DND-41 (cell line): ENCODE data around the gene PRPSAP1.
A peak's percentile ranks its signal among the peaks of the same experiment; 100 is the strongest.
"Not testable (repeated sequence)": the region's sequence is repeated elsewhere in the genome, so short reads cannot be mapped to it uniquely, and the experiment has no call there.

Source experiments
- ATAC-seq: fragments of 200-7000 bp; cut with Tn5 transposase; 3 replicates; pipeline ENCODE4 v1.9.1; 2021; ENCODE audit warnings: low read depth; ENCODE audit not compliant: insufficient read depth
- DNase-seq: peaks from one replicate; pipeline ENCODE4 v3.0.0-alpha.2; 2020
- H2AFZ ChIP-seq: 2 replicates; pipeline ENCODE4 v1.6.0; 2012; ENCODE audit warnings: low read depth, low read length
- H3K27ac ChIP-seq: 2 replicates; pipeline ENCODE4 v1.5.1; 2012; ENCODE audit warnings: low read length, inconsistent platforms
- H3K27me3 ChIP-seq: fragments of 200-600 bp; sonication (generic); 2 replicates; pipeline ENCODE4 v1.6.0; 2012; ENCODE audit warnings: low read length, mild to moderate bottlenecking, inconsistent platforms; ENCODE audit not compliant: insufficient read depth, poor library complexity
- H3K36me3 ChIP-seq: 2 replicates; pipeline ENCODE4 v1.5.1; 2012; ENCODE audit warnings: low read length, inconsistent platforms; ENCODE audit not compliant: insufficient read depth
- H3K4me1 ChIP-seq: 2 replicates; pipeline ENCODE4 v1.5.1; 2012; ENCODE audit warnings: mild to moderate bottlenecking, low read length; ENCODE audit not compliant: insufficient read depth
- H3K4me2 ChIP-seq: 2 replicates; pipeline ENCODE4 v1.6.0; 2012; ENCODE audit warnings: mild to moderate bottlenecking, moderate library complexity, low read length, inconsistent platforms; ENCODE audit not compliant: insufficient read depth
- H3K4me3 ChIP-seq, 2 experiments: fragments of 200-600 bp in 1 of 2; shearing (Covaris generic) in 1 of 2; 2 replicates each; pipeline ENCODE4 v1.5.1; 2012 to 2016; ENCODE audit warnings: inconsistent platforms in 2 of 2, low read length in 2 of 2, mild to moderate bottlenecking in 2 of 2, low read depth in 1 of 2, moderate library complexity in 1 of 2
- H3K79me2 ChIP-seq: 2 replicates; pipeline ENCODE4 v1.6.0; 2012; ENCODE audit warnings: low read length, inconsistent platforms; ENCODE audit not compliant: insufficient read depth
- H3K9ac ChIP-seq: 2 replicates; pipeline ENCODE4 v1.6.0; 2012; ENCODE audit warnings: low read depth, mild to moderate bottlenecking, inconsistent platforms, low read length, moderate library complexity
- H3K9me3 ChIP-seq: 2 replicates; pipeline ENCODE4 v1.5.1; 2012; ENCODE audit warnings: low read length, moderate library complexity, mild to moderate bottlenecking, inconsistent platforms; ENCODE audit not compliant: insufficient read depth, severe bottlenecking
- H4K20me1 ChIP-seq: 2 replicates; pipeline ENCODE4 v1.6.0; 2012; ENCODE audit warnings: low read length; ENCODE audit not compliant: insufficient read depth
- EZH2 ChIP-seq: IDR thresholded peaks from 3 replicates; pipeline ENCODE4 v1.6.1; 2012; ENCODE audit warnings: borderline replicate concordance, low read depth, mild to moderate bottlenecking, moderate library complexity, low read length, inconsistent platforms; ENCODE audit not compliant: severe bottlenecking
- TF ChIP-seq, protein P1 (sequence below): IDR thresholded peaks from 2 replicates; pipeline ENCODE4 v1.5.1; 2012; ENCODE audit warnings: borderline replicate concordance, low read length, moderate library complexity, mild to moderate bottlenecking; ENCODE audit not compliant: poor library complexity, severe bottlenecking; ENCODE audit errors: extremely low read depth

The PRPSAP1 gene

GRCh38 chr17:76268015-76268749, 85.5 kb downstream of the PRPSAP1 start:
- H3K4me2 ChIP-seq, result peak overlapping the region; percentile 91
- peak overlapping the region; percentile 41 for H3K27ac ChIP-seq
- H3K4me1 ChIP-seq, result peaks cover 56% of the 10 kb centered on the region
- no peaks in the 10 kb centered on the region for H3K27me3 ChIP-seq
- ATAC-seq (no peak), DNase-seq (peak; percentile 56)
- H3K36me3 ChIP-seq, result peaks cover 60% of the 10 kb centered on the region
- H4K20me1 ChIP-seq, result peaks cover 52% of the 10 kb centered on the region
- H3K79me2 ChIP-seq, result peaks cover 54% of the 10 kb centered on the region
- TF ChIP-seq EZH2, result no peak
- TF ChIP-seq, protein P1, sequence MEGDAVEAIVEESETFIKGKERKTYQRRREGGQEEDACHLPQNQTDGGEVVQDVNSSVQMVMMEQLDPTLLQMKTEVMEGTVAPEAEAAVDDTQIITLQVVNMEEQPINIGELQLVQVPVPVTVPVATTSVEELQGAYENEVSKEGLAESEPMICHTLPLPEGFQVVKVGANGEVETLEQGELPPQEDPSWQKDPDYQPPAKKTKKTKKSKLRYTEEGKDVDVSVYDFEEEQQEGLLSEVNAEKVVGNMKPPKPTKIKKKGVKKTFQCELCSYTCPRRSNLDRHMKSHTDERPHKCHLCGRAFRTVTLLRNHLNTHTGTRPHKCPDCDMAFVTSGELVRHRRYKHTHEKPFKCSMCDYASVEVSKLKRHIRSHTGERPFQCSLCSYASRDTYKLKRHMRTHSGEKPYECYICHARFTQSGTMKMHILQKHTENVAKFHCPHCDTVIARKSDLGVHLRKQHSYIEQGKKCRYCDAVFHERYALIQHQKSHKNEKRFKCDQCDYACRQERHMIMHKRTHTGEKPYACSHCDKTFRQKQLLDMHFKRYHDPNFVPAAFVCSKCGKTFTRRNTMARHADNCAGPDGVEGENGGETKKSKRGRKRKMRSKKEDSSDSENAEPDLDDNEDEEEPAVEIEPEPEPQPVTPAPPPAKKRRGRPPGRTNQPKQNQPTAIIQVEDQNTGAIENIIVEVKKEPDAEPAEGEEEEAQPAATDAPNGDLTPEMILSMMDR, result no peak
- peak overlapping the region; percentile 96; the same call in 1 of the 2 replicates for H3K9ac ChIP-seq
- no peaks in the 10 kb centered on the region for H3K9me3 ChIP-seq
- H3K4me3 ChIP-seq, result 0 out of 4 replicates have a peak overlapping the region, but pooled peaks of 1 of the 2 experiments have one; percentile 76
- H2AFZ ChIP-seq, result no peak overlapping the region

GRCh38 chr17:76267581-76268001, 86.1 kb downstream of the PRPSAP1 start:
- not testable (repeated sequence) for H3K9me3 ChIP-seq, DNase-seq, ATAC-seq, H3K27me3 ChIP-seq, H2AFZ ChIP-seq
- peaks cover 60% of the 10 kb centered on the region for H3K36me3 ChIP-seq
- H3K79me2 ChIP-seq, result peaks cover 54% of the 10 kb centered on the region
- peak overlapping the region; percentile 41; the same call in 1 of the 2 replicates for H3K27ac ChIP-seq
- H3K4me3 ChIP-seq, result peak overlapping the region in 1 of 2 experiments; percentile 76; a peak in 1 of 4 replicates
- H4K20me1 ChIP-seq, result peaks cover 52% of the 10 kb centered on the region
- peak overlapping the region; percentile 91 for H3K4me2 ChIP-seq
- peak overlapping the region; percentile 96; the same call in 1 of the 2 replicates for H3K9ac ChIP-seq
- H3K4me1 ChIP-seq, result peaks cover 56% of the 10 kb centered on the region

DNA sequence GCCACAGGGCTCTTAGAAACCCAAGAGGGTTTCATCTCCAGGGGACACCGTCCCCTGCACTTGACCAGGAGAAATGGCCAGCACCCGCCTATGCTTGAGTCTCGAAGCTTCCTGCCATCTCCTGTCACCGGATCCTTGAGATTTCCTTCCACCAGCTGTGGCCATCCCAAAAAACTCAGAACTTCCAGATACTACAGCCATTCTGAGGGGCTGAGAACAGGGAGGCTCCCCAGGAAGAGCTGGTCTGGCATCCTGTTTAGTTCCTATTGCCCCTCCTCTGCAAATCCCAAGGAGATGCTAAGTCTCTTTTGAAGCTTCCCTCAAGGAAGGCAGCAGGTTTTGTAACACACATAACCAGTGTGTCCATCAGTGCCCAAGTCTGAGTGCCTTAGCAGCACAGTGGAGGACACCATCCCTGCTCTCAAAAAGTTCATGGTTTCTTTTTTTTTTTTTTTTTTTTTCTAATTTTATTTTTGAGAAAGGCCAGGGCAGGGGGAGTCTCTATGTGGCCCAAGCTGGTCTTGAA, 86.6 kb downstream of the PRPSAP1 start:
- no peak for ATAC-seq
- Histone ChIP-seq H3K36me3 (peaks cover 60% of the 10 kb centered on the region), H2AFZ (no peak overlapping the region), H3K79me2 (peaks cover 54% of the 10 kb centered on the region), H3K27me3 (no peaks in the 10 kb centered on the region), H3K9me3 (no peaks in the 10 kb centered on the region), H3K4me2 (peak overlapping the region; percentile 91), H3K4me3 (peak overlapping the region; percentile 76 to 92; a peak in 3 of 4 replicates), H4K20me1 (peaks cover 52% of the 10 kb centered on the region), H3K9ac (peak overlapping the region; percentile 96), H3K4me1 (peaks cover 56% of the 10 kb centered on the region), H3K27ac (peak overlapping the region; percentile 77)
- TF ChIP-seq, protein P1, result no peak
- TF ChIP-seq EZH2, result no peak
- DNase-seq, result no peak
